ENCODE results near the gene DNAJB8.

Gene DNAJB8

GRCh38 chr3:128484404-128485281 lies 18.0 kb upstream of the DNAJB8 start:
- no peak for DNase-seq (ENCODE audit: extremely low spot score, insufficient read length, low read depth)
- no peak for FAIRE-seq

- FAIRE-seq (no peak), DNase-seq (ENCODE audit: extremely low spot score, insufficient read length, low read depth) (no peak)
Measured at GRCh38 chr3:128483657-128484403, 17.1 kb upstream of the DNAJB8 start.

GRCh38 chr3:128482666-128483656 lies 16.3 kb upstream of the DNAJB8 start:
- DNase-seq (ENCODE audit: extremely low spot score, insufficient read length, low read depth) (no peak), FAIRE-seq (no peak)

- FAIRE-seq, result no peak
- DNase-seq (ENCODE audit: extremely low spot score, insufficient read length, low read depth), result no peak
Measured at GRCh38 chr3:128482175-128482574, 15.5 kb upstream of the DNAJB8 start.

- no peak for DNase-seq (ENCODE audit: extremely low spot score, insufficient read length, low read depth)
- no peak for FAIRE-seq
Measured at GRCh38 chr3:128481438-128481942, 14.8 kb upstream of the DNAJB8 start.

GRCh38 chr3:128480717-128481437 lies 14.2 kb upstream of the DNAJB8 start:
- FAIRE-seq (no peak), DNase-seq (ENCODE audit: extremely low spot score, insufficient read length, low read depth) (no peak)

GRCh38 chr3:128480278-128480677 lies 13.6 kb upstream of the DNAJB8 start:
- DNase-seq (ENCODE audit: extremely low spot score, insufficient read length, low read depth) (no peak), FAIRE-seq (no peak)

GRCh38 chr3:128479558-128480086 lies 12.9 kb upstream of the DNAJB8 start:
- DNase-seq (ENCODE audit: extremely low spot score, insufficient read length, low read depth) (no peak), FAIRE-seq (no peak)

- no peak for DNase-seq (ENCODE audit: extremely low spot score, insufficient read length, low read depth)
- no peak for FAIRE-seq
Measured at GRCh38 chr3:128478576-128479506, 12.2 kb upstream of the DNAJB8 start.

- DNase-seq (ENCODE audit: extremely low spot score, insufficient read length, low read depth) (no peak), FAIRE-seq (no peak)
Measured at GRCh38 chr3:128476659-128477058, 10.0 kb upstream of the DNAJB8 start.

GRCh38 chr3:128475355-128475754 lies 8.7 kb upstream of the DNAJB8 start:
- no peak for FAIRE-seq

GRCh38 chr3:128473737-128474136 lies 7.0 kb upstream of the DNAJB8 start:
- DNase-seq (ENCODE audit: extremely low spot score, insufficient read length, low read depth), result no peak
- FAIRE-seq, result no peak

More at GRCh38 chr3:128475355-128475754, 8.7 kb upstream of the DNAJB8 start:
- DNase-seq (ENCODE audit: extremely low spot score, insufficient read length, low read depth), result no peak

- FAIRE-seq, result no peak
Measured at GRCh38 chr3:128473180-128473519, 6.5 kb upstream of the DNAJB8 start.

GRCh38 chr3:128472449-128473179 lies 5.9 kb upstream of the DNAJB8 start:
- DNase-seq (ENCODE audit: extremely low spot score, insufficient read length, low read depth), result no peak
- no peak for FAIRE-seq

More at GRCh38 chr3:128473180-128473519, 6.5 kb upstream of the DNAJB8 start:
- no peak for DNase-seq (ENCODE audit: extremely low spot score, insufficient read length, low read depth)

- FAIRE-seq (no peak), DNase-seq (ENCODE audit: extremely low spot score, insufficient read length, low read depth) (no peak)
Measured at GRCh38 chr3:128471720-128472119, 5.0 kb upstream of the DNAJB8 start.

GRCh38 chr3:128471110-128471509 lies 4.4 kb upstream of the DNAJB8 start:
- FAIRE-seq (no peak), DNase-seq (ENCODE audit: extremely low spot score, insufficient read length, low read depth) (no peak)

- no peak for DNase-seq (ENCODE audit: extremely low spot score, insufficient read length, low read depth)
- FAIRE-seq, result no peak
Measured at GRCh38 chr3:128470134-128470899, 3.6 kb upstream of the DNAJB8 start.

Data from GM18507 (cell line).